ENCODE data around the gene PDK1. TPM values are rescaled to one million over a fixed set of nuclear protein-coding genes. Genes with fewer than 3 reads are reported as not detected.

PDK1 gene
- polyA plus RNA-seq, 3 donors = 5.4 to 10.3 (median 9.7) TPM

- no peak for TF ChIP-seq CTCF (IDR thresholded peaks at IDR 0.05)
- no peaks in the 10 kb centered on the region for H3K27me3 ChIP-seq (ENCODE audit: control insufficient read depth in 2 of 2, insufficient read depth in 2 of 2, low read length in 2 of 2)
- no peaks in the 10 kb centered on the region for H3K79me2 ChIP-seq (ENCODE audit: insufficient read depth, low read length)
- intact Hi-C loops (cut with micrococcal nuclease) = no loop called here
- H3K27ac Mint-ChIP-seq = no peak overlapping the region
- H3K27ac ChIP-seq (ENCODE audit: low read depth in 1 of 2, low read length in 2 of 2) = no peak overlapping the region
- peaks cover 0 to 1% (median 0%) of the 10 kb centered on the region in 3 donors for H3K27me3 Mint-ChIP-seq (ENCODE audit: low read depth in 3 of 3)
- no peaks in the 10 kb centered on the region for H3K4me1 ChIP-seq (ENCODE audit: control insufficient read depth in 1 of 2, insufficient read depth in 2 of 2, low read length in 2 of 2)
- no peaks in the 10 kb centered on the region for H3K36me3 ChIP-seq (replicated peaks in 1 of 2; ENCODE audit: control insufficient read depth in 1 of 2, insufficient read depth in 2 of 2, low read length in 2 of 2)
- H3K4me3 ChIP-seq (replicated peaks in 1 of 3; ENCODE audit: low read depth in 2 of 3, low read length in 3 of 3) = no peak overlapping the region
- H3K4me2 ChIP-seq (replicated peaks; ENCODE audit: extremely low read depth, low read length, poor library complexity, severe bottlenecking) = no peak overlapping the region
- H3K36me3 Mint-ChIP-seq = peaks cover 12 to 22% of the 10 kb centered on the region in 2 donors
- no peak overlapping the region for H3K9ac ChIP-seq (ENCODE audit: insufficient read depth, low read length, poor library complexity, severe bottlenecking)
- H3K4me1 Mint-ChIP-seq = no peaks in the 10 kb centered on the region
- H3K9me3 Mint-ChIP-seq = no peaks in the 10 kb centered on the region
- no peaks in the 10 kb centered on the region for H3K9me3 ChIP-seq (replicated peaks in 1 of 2; ENCODE audit: control insufficient read depth in 1 of 2, insufficient read depth in 1 of 2, low read length in 2 of 2)
- WGBS (ENCODE audit: insufficient coverage) = 93% methylated on average over 3 of the region's 4 CpGs
- H3K4me3 Mint-ChIP-seq = no peak overlapping the region
- no peak for DNase-seq
- no peak overlapping the region for H2AFZ ChIP-seq (ENCODE audit: insufficient read depth, low read depth, low read length, poor library complexity, severe bottlenecking)
- H4K20me1 ChIP-seq (ENCODE audit: insufficient read depth, low read length) = no peaks in the 10 kb centered on the region
Observed at GRCh38 chr2:172613040-172613439, 57.1 kb downstream of the PDK1 start.

GRCh38 chr2:172613615-172614231 lies 57.8 kb downstream of the PDK1 start:
- H3K79me2 ChIP-seq (ENCODE audit: insufficient read depth, low read length) = no peaks in the 10 kb centered on the region
- peaks cover 0 to 1% (median 0%) of the 10 kb centered on the region in 3 donors for H3K27me3 Mint-ChIP-seq (ENCODE audit: low read depth in 3 of 3)
- no peak overlapping the region for H3K4me3 ChIP-seq (replicated peaks in 1 of 3; ENCODE audit: low read depth in 2 of 3, low read length in 3 of 3)
- H3K27ac Mint-ChIP-seq = no peak overlapping the region
- H3K36me3 ChIP-seq (replicated peaks in 1 of 2; ENCODE audit: control insufficient read depth in 1 of 2, insufficient read depth in 2 of 2, low read length in 2 of 2) = no peaks in the 10 kb centered on the region
- intact Hi-C loops (cut with micrococcal nuclease) = no loop called here
- H3K9me3 Mint-ChIP-seq = no peaks in the 10 kb centered on the region
- no peak overlapping the region for H3K4me2 ChIP-seq (replicated peaks; ENCODE audit: extremely low read depth, low read length, poor library complexity, severe bottlenecking)
- no peaks in the 10 kb centered on the region for H3K4me1 Mint-ChIP-seq
- H3K36me3 Mint-ChIP-seq = peaks cover 9 to 16% of the 10 kb centered on the region in 2 donors
- H3K9ac ChIP-seq (ENCODE audit: insufficient read depth, low read length, poor library complexity, severe bottlenecking) = no peak overlapping the region
- no peak overlapping the region for H3K27ac ChIP-seq (ENCODE audit: low read depth in 1 of 2, low read length in 2 of 2)
- no peak for DNase-seq
- TF ChIP-seq CTCF (IDR thresholded peaks at IDR 0.05) = no peak
- no peaks in the 10 kb centered on the region for H4K20me1 ChIP-seq (ENCODE audit: insufficient read depth, low read length)
- H3K9me3 ChIP-seq (replicated peaks in 1 of 2; ENCODE audit: control insufficient read depth in 1 of 2, insufficient read depth in 1 of 2, low read length in 2 of 2) = no peaks in the 10 kb centered on the region
- WGBS (ENCODE audit: insufficient coverage) = 92% methylated on average over 5 of the region's 10 CpGs
- H3K27me3 ChIP-seq (ENCODE audit: control insufficient read depth in 2 of 2, insufficient read depth in 2 of 2, low read length in 2 of 2) = no peaks in the 10 kb centered on the region
- no peak overlapping the region for H2AFZ ChIP-seq (ENCODE audit: insufficient read depth, low read depth, low read length, poor library complexity, severe bottlenecking)
- H3K4me3 Mint-ChIP-seq = no peak overlapping the region
- H3K4me1 ChIP-seq (ENCODE audit: control insufficient read depth in 1 of 2, insufficient read depth in 2 of 2, low read length in 2 of 2) = no peaks in the 10 kb centered on the region

All from CD14-positive monocyte (primary cell).